Mesothelial cell of epicardium (in vitro differentiated cells): ENCODE measurements around the gene ZNF568. TPM values are rescaled to one million over a fixed set of nuclear protein-coding genes. Genes with fewer than 3 reads are reported as not detected.

Experiments used
- DNase-seq, 2 experiments: peaks; one replicate each; pipeline ENCODE4 v3.0.0; 2021; ENCODE audit warnings: low spot score in 2 of 2; ENCODE audit not compliant: unreplicated experiment in 2 of 2
- H3K27ac Mint-ChIP-seq: 2 replicates; pipeline ENCODE4 v1.8.0; 2021; ENCODE audit warnings: mixed read lengths
- H3K27me3 Mint-ChIP-seq: 2 replicates; pipeline ENCODE4 v1.8.0; 2021; ENCODE audit warnings: low read depth, mixed read lengths
- H3K36me3 Mint-ChIP-seq: 2 replicates; pipeline ENCODE4 v1.8.0; 2021; ENCODE audit warnings: mixed read lengths
- H3K4me1 Mint-ChIP-seq: 2 replicates; pipeline ENCODE4 v1.8.0; 2021; ENCODE audit warnings: mixed read lengths
- H3K4me3 Mint-ChIP-seq: 2 replicates; pipeline ENCODE4 v1.8.0; 2021; ENCODE audit warnings: mild to moderate bottlenecking, moderate library complexity, mixed read lengths
- H3K9me3 Mint-ChIP-seq: 2 replicates; pipeline ENCODE4 v1.8.0; 2021; ENCODE audit warnings: mixed read lengths
- CTCF ChIP-seq: fragments of 200-600 bp; sonication (generic); IDR thresholded peaks from one replicate; pipeline ENCODE4 v1.5.0; 2021; ENCODE audit warnings: antibody characterized with exemption; ENCODE audit not compliant: unreplicated experiment
- total RNA-seq: library from RNA; stranded (reverse); gene quantifications from 3 replicates; pipeline ENCODE4 v1.2.1, GENCODE V29; 2021

The ZNF568 gene
- total RNA-seq, 1 donor from 2014 or later, result 9.8 TPM

GRCh38 chr19:37007587-37008220 is 91.6 kb downstream of the ZNF568 start:
- Mint-ChIP-seq H3K4me1 (no peaks in the 10 kb centered on the region), H3K4me3 (no peak overlapping the region), H3K27me3 (no peaks in the 10 kb centered on the region), H3K9me3 (peaks cover 33% of the 10 kb centered on the region), H3K36me3 (peaks cover 2% of the 10 kb centered on the region), H3K27ac (no peak overlapping the region)
- no peak for TF ChIP-seq CTCF
- no peak for DNase-seq

- H3K4me3 Mint-ChIP-seq, result no peak overlapping the region
- peaks cover 4% of the 10 kb centered on the region for H3K36me3 Mint-ChIP-seq
- DNase-seq, result no peak
- peaks cover 41% of the 10 kb centered on the region for H3K9me3 Mint-ChIP-seq
- TF ChIP-seq CTCF, result no peak
- H3K27ac Mint-ChIP-seq, result no peak overlapping the region
- no peaks in the 10 kb centered on the region for H3K4me1 Mint-ChIP-seq
- H3K27me3 Mint-ChIP-seq, result no peaks in the 10 kb centered on the region
These were observed 93.7 kb downstream of the ZNF568 start for GRCh38 chr19:37009871-37010270.

GRCh38 chr19:37012093-37012745 is 96.1 kb downstream of the ZNF568 start:
- Mint-ChIP-seq H3K9me3 (peaks cover 44% of the 10 kb centered on the region), H3K36me3 (peaks cover 2% of the 10 kb centered on the region), H3K27me3 (no peaks in the 10 kb centered on the region), H3K27ac (no peak overlapping the region), H3K4me3 (no peak overlapping the region), H3K4me1 (no peaks in the 10 kb centered on the region)
- TF ChIP-seq CTCF, result no peak
- no peak for DNase-seq

GRCh38 chr19:37014456-37014855 is 98.3 kb downstream of the ZNF568 start:
- H3K4me1 Mint-ChIP-seq, result no peaks in the 10 kb centered on the region
- no peak overlapping the region for H3K4me3 Mint-ChIP-seq
- H3K27me3 Mint-ChIP-seq, result no peaks in the 10 kb centered on the region
- no peak overlapping the region for H3K27ac Mint-ChIP-seq
- peaks cover 4% of the 10 kb centered on the region for H3K36me3 Mint-ChIP-seq
- peaks cover 59% of the 10 kb centered on the region for H3K9me3 Mint-ChIP-seq
- TF ChIP-seq CTCF, result no peak
- DNase-seq, result no peak

- Mint-ChIP-seq H3K27me3 (no peaks in the 10 kb centered on the region), H3K36me3 (peaks cover 4% of the 10 kb centered on the region), H3K4me1 (no peaks in the 10 kb centered on the region), H3K4me3 (no peak overlapping the region), H3K27ac (no peak overlapping the region), H3K9me3 (peaks cover 57% of the 10 kb centered on the region)
- TF ChIP-seq CTCF, result no peak
- DNase-seq, result no peak
These were observed 129.0 kb downstream of the ZNF568 start for GRCh38 chr19:37045140-37045539.

Other genes with a start within 250 kb of the ZNF568 start
- gene ZNF461, start 249.5 kb upstream of the ZNF568 start, total RNA-seq, result 10.3 to 13.6 TPM (median 13.1 TPM) in 3 replicates
- gene ZNF567, start 228.7 kb upstream of the ZNF568 start, total RNA-seq, result 11.0 to 12.9 TPM (median 11.3 TPM) in 3 replicates
- 11.1 to 14.5 TPM (median 12.6 TPM) in 3 replicates for gene ZNF850, start 143.5 kb upstream of the ZNF568 start, total RNA-seq
- gene ZNF790, start 77.9 kb upstream of the ZNF568 start, total RNA-seq, result 12.4 to 13.3 TPM (median 12.8 TPM) in 3 replicates
- 14.0 to 15.8 TPM (median 15.2 TPM) in 3 replicates for gene ZNF345, start 65.5 kb upstream of the ZNF568 start, total RNA-seq
- gene ZNF829, start within 50 bp of the ZNF568 start, total RNA-seq, result 3.0 to 3.2 TPM (median 3.2 TPM) in 3 replicates
- gene ZNF420, start 162.1 kb downstream of the ZNF568 start, total RNA-seq, result 13.6 to 15.6 TPM (median 15.0 TPM) in 3 replicates